RWPE2 (cell line): ENCODE results near the gene GIGYF2.

Experiments
- ATAC-seq: fragments of 200-7000 bp; cut with Tn5 transposase; 3 replicates; pipeline ENCODE4 v1.9.1; 2021; ENCODE audit warnings: low read depth
- DNase-seq: peaks from one replicate; pipeline ENCODE4 v3.0.0-alpha.2; 2020; ENCODE audit warnings: low spot score
- H3K27ac ChIP-seq: fragments of 450-650 bp; 2 replicates; pipeline ENCODE4 v1.5.1; 2017; ENCODE audit warnings: mild to moderate bottlenecking; ENCODE audit not compliant: poor library complexity, severe bottlenecking
- H3K27me3 ChIP-seq: fragments of 250-450 bp; sonication (Bioruptor Pico); 2 replicates; pipeline ENCODE4 v1.5.1; 2021; ENCODE audit warnings: mild to moderate bottlenecking, moderate library complexity; ENCODE audit not compliant: insufficient read depth, poor library complexity, severe bottlenecking
- H3K36me3 ChIP-seq: fragments of 250-450 bp; sonication (Bioruptor Pico); 2 replicates; pipeline ENCODE4 v1.5.1; 2020; ENCODE audit warnings: low read depth, mild to moderate bottlenecking, moderate library complexity
- H3K4me1 ChIP-seq: fragments of 250-450 bp; sonication (Bioruptor Pico); 2 replicates; pipeline ENCODE4 v1.5.1; 2021; ENCODE audit warnings: mild to moderate bottlenecking, moderate library complexity; ENCODE audit not compliant: insufficient read depth, poor library complexity, severe bottlenecking
- H3K4me3 ChIP-seq: fragments of 250-450 bp; sonication (Bioruptor Pico); 2 replicates; pipeline ENCODE4 v1.5.1; 2021; ENCODE audit warnings: mild to moderate bottlenecking, moderate library complexity; ENCODE audit not compliant: severe bottlenecking
- H3K9me3 ChIP-seq: fragments of 250-450 bp; sonication (Bioruptor Pico); 2 replicates; pipeline ENCODE4 v1.5.1; 2021; ENCODE audit warnings: mild to moderate bottlenecking, moderate library complexity; ENCODE audit not compliant: severe bottlenecking
- TF ChIP-seq, protein P1 (sequence below): fragments of 450-650 bp; IDR thresholded peaks from one replicate; pipeline ENCODE4 v1.5.1; 2017; ENCODE audit warnings: mild to moderate bottlenecking, moderate library complexity; ENCODE audit not compliant: poor library complexity, severe bottlenecking

Gene GIGYF2

DNA sequence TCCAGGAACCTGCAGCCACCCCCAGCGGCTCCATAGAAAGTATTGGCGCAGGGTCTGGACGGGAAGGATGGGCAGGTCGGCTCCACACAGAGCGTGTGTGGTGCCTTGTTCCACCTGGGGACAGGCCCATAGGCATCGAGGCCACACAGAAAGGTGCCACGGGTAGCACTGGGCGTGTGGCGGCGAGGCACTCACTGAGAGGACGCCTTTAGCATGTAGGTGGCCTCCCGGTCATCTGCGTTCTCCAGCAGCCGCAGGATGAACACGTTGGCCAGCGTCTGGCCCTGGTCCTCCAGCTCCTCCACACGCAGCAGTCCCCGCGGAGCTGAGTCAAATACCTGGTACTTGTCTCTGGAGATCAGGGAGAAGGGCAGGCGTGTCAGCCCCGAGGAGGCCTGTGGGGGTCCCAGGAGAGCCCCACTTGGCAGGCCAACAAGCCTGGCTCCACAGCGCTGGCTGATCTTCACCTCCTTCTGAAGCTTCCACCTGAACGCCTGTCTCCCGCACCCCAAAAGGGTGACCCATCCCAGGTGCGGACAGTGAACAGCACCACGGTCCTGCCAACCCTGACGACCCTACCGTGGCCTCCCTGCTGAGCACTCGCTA lies 186.1 kb downstream of the GIGYF2 start:
- no peak overlapping the region for H3K27ac ChIP-seq
- no peaks in the 10 kb centered on the region for H3K9me3 ChIP-seq
- TF ChIP-seq, protein P1, sequence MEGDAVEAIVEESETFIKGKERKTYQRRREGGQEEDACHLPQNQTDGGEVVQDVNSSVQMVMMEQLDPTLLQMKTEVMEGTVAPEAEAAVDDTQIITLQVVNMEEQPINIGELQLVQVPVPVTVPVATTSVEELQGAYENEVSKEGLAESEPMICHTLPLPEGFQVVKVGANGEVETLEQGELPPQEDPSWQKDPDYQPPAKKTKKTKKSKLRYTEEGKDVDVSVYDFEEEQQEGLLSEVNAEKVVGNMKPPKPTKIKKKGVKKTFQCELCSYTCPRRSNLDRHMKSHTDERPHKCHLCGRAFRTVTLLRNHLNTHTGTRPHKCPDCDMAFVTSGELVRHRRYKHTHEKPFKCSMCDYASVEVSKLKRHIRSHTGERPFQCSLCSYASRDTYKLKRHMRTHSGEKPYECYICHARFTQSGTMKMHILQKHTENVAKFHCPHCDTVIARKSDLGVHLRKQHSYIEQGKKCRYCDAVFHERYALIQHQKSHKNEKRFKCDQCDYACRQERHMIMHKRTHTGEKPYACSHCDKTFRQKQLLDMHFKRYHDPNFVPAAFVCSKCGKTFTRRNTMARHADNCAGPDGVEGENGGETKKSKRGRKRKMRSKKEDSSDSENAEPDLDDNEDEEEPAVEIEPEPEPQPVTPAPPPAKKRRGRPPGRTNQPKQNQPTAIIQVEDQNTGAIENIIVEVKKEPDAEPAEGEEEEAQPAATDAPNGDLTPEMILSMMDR = no peak
- H3K4me1 ChIP-seq = no peaks in the 10 kb centered on the region
- no peaks in the 10 kb centered on the region for H3K36me3 ChIP-seq
- no peak for DNase-seq
- no peaks in the 10 kb centered on the region for H3K27me3 ChIP-seq
- no peak overlapping the region for H3K4me3 ChIP-seq
- no peak for ATAC-seq

- DNase-seq (no peak), ATAC-seq (no peak)
- no peak overlapping the region for H3K27ac ChIP-seq
- H3K4me1 ChIP-seq = no peaks in the 10 kb centered on the region
- no peaks in the 10 kb centered on the region for H3K27me3 ChIP-seq
- TF ChIP-seq, protein P1 = no peak
- H3K36me3 ChIP-seq = no peaks in the 10 kb centered on the region
- no peaks in the 10 kb centered on the region for H3K9me3 ChIP-seq
- H3K4me3 ChIP-seq = no peak overlapping the region
Measured at GRCh38 chr2:232884001-232884421, 186.9 kb downstream of the GIGYF2 start.

- Histone ChIP-seq H3K36me3 (no peaks in the 10 kb centered on the region), H3K27ac (no peak overlapping the region), H3K4me3 (no peak overlapping the region), H3K27me3 (no peaks in the 10 kb centered on the region), H3K4me1 (no peaks in the 10 kb centered on the region), H3K9me3 (no peaks in the 10 kb centered on the region)
- TF ChIP-seq, protein P1 = no peak
- no peak for DNase-seq
- no peak for ATAC-seq
Measured at GRCh38 chr2:232884549-232885263, 187.6 kb downstream of the GIGYF2 start.

DNA sequence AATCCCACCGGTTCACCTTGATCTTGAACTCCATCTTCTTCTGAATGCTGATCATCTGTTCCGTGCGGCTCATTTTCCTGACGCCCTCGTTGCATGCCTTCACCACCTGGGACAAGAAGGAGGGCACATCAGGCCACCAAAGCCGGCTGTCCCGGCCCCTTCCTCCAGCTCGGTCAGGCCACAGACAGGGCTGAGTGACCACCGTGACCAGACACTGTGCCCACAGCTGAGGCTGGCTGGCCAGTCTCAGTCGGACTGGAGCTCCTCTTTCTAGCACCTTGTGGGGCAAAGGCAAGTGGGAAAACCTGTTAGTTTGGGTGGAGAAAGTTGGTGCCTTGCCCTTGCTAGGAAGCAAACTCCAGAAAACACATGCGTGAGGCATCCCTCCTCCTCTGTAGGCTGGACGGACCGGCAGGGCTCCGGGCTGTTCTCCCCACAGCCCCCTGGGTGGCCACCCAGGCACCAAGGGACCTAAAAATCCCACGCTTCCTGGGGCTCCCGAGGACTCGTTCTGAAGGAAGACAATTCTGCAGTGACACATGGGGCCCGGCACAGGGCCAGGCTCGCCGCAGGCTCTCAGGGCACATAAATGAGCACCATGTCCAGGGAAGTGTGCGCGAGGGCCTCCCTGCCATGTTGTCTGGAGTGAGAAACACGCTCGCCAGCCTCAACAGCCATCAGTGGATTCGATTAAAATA lies 188.3 kb downstream of the GIGYF2 start:
- Histone ChIP-seq H3K4me1 (no peaks in the 10 kb centered on the region), H3K9me3 (no peaks in the 10 kb centered on the region), H3K4me3 (no peak overlapping the region), H3K27ac (no peak overlapping the region), H3K27me3 (no peaks in the 10 kb centered on the region), H3K36me3 (no peaks in the 10 kb centered on the region)
- no peak for ATAC-seq
- no peak for DNase-seq
- TF ChIP-seq, protein P1 = no peak
